ENCODE results near the gene ZYG11B.

- TF ChIP-seq CTCF (IDR thresholded peaks at IDR 0.05; ENCODE audit: low read depth, low read length) (no peak), POLR2A (IDR thresholded peaks at IDR 0.05; ENCODE audit: extremely low read depth, insufficient read length) (no peak), MAX (IDR thresholded peaks at IDR 0.05; ENCODE audit: low read depth, low read length) (no peak), MYC (IDR thresholded peaks at IDR 0.05; ENCODE audit: low read depth, low read length) (no peak)
Measured at GRCh38 chr1:52801011-52801410, 74.8 kb downstream of the ZYG11B start.
